ENCODE results near the gene CASP14. TPM values are rescaled to one million over a fixed set of nuclear protein-coding genes. Genes with fewer than 3 reads are reported as not detected.
"Not testable (repeated sequence)": the region's sequence is repeated elsewhere in the genome, so short reads cannot be mapped to it uniquely, and the experiment has no call there.

The CASP14 gene
- polyA plus RNA-seq, 3 donors = 0.07 TPM; not detected in 2

DNA sequence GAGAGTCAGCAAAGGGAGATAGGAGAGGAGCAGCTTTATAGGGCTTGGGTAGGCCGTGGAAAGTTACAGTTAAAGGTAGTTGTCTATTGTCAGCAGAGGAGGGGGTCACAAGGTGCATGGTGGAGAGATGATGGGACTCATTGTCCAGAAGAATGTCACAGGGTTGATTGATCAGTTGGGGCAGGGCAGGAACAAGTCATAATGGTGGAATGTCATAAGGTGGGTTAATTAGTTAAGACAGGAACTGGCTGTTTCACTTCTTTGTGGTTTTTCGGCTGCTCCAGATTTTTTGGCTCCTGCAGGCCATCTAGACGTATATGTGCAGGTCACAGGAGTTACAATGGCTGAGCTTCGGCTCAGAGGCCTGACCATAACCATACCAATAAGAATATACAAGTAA is 21.1 kb downstream of the CASP14 start:
- DNase-seq = not testable (repeated sequence)

- peak; percentile 17 for DNase-seq
Measured at GRCh38 chr19:15072930-15073647, 23.8 kb downstream of the CASP14 start.

- no peak for DNase-seq
Measured at GRCh38 chr19:15074371-15074770, 25.1 kb downstream of the CASP14 start.

DNA sequence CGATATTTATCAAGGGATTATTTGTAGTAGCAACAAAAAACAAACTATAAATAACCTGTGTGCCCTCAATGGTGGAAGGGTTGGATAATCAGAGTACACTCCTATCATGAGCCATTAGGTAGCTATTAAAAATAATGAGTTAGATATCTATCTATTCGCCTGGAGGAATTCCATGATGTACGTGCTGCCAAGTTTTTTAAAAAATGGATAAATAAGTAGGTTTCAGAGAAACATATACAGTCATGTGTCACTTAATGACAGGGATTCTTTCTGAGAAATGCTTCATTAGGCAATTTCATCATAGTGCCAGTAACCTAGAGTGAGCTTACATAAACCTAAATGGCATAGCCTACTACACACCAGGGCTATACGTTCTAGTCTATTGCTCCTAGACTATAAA is 26.5 kb downstream of the CASP14 start:
- DNase-seq = peak; percentile 1

DNA sequence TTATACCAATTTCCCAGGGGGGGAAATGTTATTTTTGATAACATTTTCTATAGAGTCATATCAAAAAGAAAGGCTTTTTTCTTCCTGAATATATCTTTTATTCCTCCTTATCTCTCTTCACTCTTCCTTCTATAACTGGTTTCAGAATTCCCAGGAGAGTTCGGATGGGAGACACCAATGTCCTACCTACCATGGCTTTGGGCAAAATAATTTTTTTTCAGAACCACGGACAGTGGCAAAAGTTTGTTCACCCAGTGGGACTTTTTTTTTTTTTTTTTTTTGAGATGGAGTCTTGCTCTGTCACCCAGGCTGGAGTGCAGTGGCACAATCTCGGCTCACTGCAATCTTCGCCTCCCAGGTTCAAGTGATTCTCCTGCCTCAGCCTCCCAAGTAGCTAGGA is 30.7 kb downstream of the CASP14 start:
- DNase-seq = peak; percentile 4

DNA sequence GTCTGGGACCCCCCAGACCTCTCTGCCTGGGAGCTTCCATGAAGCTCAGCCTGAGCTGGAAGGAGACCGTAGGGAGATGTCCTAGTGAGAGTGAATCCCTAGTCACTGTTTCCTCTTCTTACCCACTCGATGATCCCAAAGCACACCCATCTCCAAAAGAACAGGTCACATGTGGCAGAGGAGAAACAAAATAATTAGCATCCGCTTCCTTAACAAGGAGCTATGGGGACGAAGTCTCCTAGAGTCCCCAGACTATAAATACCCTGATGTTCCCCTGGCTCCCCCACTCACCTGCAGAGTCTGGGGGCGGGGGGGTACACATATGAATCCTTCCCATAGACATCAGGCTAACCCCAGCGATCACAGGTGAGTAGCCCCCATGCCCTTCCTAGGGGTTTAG is 32.6 kb downstream of the CASP14 start, which contains the start of gene OR1I1:
TSS of gene OR1I1 (plus strand) at position 301 of the 400 bp plus-strand sequence. CDS start 4,855 bp downstream, outside the sequence.
- DNase-seq = no peak

- no peak for DNase-seq
Measured at GRCh38 chr19:15087182-15087581, 37.9 kb downstream of the CASP14 start.

- DNase-seq = peak; percentile 83
Measured at GRCh38 chr19:15091918-15092753, 42.9 kb downstream of the CASP14 start.

GRCh38 chr19:15093001-15093400 is 43.7 kb downstream of the CASP14 start:
- DNase-seq = no peak

GRCh38 chr19:15096223-15096622 is 46.9 kb downstream of the CASP14 start:
- DNase-seq = no peak

DNA sequence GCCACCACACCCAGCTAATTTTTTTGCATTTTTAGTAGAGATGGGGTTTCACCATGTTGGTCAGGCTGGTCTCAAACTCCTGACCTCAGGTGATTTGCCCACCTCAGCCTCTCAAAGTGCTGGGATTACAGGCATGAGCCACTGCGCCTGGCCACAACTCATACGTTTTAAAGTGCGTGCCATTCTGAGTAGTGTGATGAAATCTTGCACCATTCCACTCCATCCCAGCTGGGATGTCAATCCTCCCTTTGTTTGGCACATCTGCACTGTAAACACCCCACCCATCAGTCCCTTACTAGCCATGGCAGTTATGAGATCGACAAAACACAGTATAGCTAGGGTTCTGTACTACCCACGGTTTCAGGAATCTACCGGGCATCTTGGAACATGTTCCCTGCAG is 48.7 kb downstream of the CASP14 start:
- DNase-seq = not testable (repeated sequence)

DNA sequence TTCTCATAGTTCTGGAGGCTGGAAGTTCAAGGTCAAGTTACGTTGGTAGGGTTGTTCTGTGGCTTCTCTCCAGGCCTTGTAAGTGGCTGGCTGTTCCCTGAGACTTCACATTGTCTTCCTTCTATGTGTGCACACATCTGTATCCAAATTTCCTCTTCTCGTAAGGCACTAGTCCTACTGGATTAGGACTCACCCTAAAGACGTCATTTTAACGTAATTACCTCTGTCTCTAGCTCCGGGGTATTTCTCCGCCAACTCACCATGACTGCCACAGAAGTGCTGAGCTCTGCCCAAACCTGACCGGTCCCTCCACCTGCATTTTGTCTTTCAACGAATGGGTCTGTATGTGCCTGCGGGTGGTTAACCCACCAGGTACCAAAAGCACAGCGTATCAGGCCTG is 49.2 kb downstream of the CASP14 start:
- DNase-seq = no peak

GRCh38 chr19:15099017-15099582 is 49.8 kb downstream of the CASP14 start:
- DNase-seq = no peak

- DNase-seq = no peak
Measured at GRCh38 chr19:15101479-15102082, 52.3 kb downstream of the CASP14 start.

- no peak for DNase-seq
Measured at GRCh38 chr19:15104003-15104402, 54.7 kb downstream of the CASP14 start.

DNA sequence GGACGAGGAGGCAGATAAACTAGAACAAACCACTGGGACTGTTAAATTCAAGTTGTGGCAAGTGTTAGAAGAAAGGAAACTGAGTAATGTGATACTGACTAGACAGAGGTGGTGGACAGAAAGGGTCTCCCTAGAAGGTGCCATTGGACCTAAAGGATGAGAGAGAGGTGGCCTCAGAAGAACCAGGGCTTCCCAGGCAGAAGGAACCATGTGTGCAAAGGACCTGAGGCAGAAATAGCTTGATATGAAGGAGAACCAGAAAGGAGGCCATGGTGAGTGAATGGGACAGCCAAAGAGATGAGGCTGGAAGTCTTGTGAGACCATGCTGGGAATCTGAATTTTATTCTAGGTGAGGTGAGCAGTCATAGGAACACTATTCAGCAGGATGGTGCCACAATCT is 55.1 kb downstream of the CASP14 start:
- DNase-seq = no peak

DNA sequence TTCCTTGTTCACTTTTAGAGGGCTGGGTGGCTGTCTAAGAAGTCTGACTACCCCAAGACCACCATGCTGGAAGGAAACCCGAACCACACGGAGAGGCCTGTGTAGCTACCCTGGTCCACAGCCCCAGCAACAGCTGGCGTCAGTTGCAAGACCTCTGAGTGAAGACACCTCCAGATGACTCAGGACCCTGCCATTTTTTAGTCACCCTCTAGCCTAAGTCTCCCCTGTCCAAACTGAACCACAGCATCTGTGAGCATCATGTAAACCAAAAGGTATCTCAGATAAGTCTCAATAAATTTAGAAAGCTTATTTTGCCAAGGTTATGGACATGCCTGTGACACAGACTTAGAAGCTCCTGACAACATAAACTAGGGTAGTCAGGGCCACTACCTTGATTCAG is 55.8 kb downstream of the CASP14 start:
- no peak for DNase-seq

DNA sequence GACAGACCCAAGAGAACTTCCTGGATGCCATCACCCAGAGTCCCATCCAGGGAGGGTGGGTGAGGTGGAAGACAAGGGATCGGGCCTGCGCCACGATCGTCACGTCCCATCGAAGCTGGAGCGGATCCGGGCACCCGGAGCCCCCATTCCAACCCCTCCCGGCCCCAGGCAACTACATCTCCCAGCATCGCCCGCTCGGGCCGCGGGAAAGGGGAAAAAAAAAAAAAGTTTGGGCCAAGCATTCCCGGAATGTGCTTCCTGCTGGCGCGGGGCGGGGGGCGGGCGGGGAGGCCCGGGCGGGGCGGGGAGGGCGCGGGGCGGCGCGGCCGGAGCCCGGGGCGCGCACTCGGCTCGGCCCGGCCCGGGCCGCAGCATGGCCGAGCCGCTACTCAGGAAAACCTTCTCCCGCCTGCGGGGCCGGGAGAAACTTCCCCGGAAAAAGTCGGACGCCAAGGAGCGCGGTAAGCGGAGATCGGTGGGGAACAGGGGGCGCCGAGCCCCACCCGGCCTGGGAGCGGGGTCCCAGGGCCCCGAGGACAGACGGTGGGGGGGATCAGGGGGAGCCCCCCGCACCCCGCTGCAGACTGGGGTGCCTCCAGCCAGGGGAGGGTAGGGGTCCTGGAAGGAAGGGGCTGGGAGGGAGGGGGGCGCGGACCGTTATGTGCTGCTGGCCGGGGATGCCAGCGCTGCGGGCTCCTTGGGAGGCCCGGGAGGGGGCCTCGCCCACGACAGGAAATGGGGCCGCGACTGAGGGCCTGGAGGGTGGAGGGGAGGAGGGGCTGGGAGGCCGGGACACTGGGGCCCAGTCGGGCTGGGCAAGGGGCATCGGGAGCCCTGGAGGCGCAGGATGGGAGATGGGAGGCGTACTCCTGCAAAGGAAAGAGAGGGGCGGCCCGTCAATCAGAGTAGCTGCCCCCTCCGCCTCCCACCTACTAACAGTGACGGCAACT is 58.1 kb downstream of the CASP14 start, which contains the start of gene SYDE1:
TSS of gene SYDE1 (plus strand) at position 341 of the 950 bp plus-strand sequence. CDS start at position 374, 33 bp downstream.
- peak; percentile 66 for DNase-seq
